Osteocyte (in vitro differentiated cells): ENCODE data around the gene ZNF627. TPM values are rescaled to one million over a fixed set of nuclear protein-coding genes. Genes with fewer than 3 reads are reported as not detected.
A peak's percentile ranks its signal among the peaks of the same experiment; 100 is the strongest.

Experiments
- DNase-seq: peaks from one replicate; pipeline ENCODE4 v3.0.0; 2021; ENCODE audit warnings: mixed read lengths; ENCODE audit not compliant: unreplicated experiment; ENCODE audit errors: extremely low spot score
- H3K27ac Mint-ChIP-seq: one replicate; pipeline ENCODE4 v1.8.0; 2021; ENCODE audit warnings: mild to moderate bottlenecking, mixed read lengths; ENCODE audit not compliant: unreplicated experiment
- H3K27me3 Mint-ChIP-seq: one replicate; pipeline ENCODE4 v1.8.0; 2021; ENCODE audit warnings: mixed read lengths; ENCODE audit not compliant: unreplicated experiment
- H3K36me3 Mint-ChIP-seq: one replicate; pipeline ENCODE4 v1.8.0; 2021; ENCODE audit warnings: mixed read lengths; ENCODE audit not compliant: unreplicated experiment
- H3K4me1 Mint-ChIP-seq: one replicate; pipeline ENCODE4 v1.8.0; 2021; ENCODE audit warnings: mixed read lengths; ENCODE audit not compliant: unreplicated experiment
- H3K4me3 Mint-ChIP-seq: one replicate; pipeline ENCODE4 v1.8.0; 2021; ENCODE audit warnings: mild to moderate bottlenecking, moderate library complexity, mixed read lengths; ENCODE audit not compliant: unreplicated experiment
- H3K9me3 Mint-ChIP-seq: one replicate; pipeline ENCODE4 v1.8.0; 2021; ENCODE audit warnings: mixed read lengths; ENCODE audit not compliant: unreplicated experiment
- total RNA-seq: library from RNA; stranded (reverse); gene quantifications from 2 replicates; pipeline ENCODE4 v1.2.1, GENCODE V29; 2021
- TF ChIP-seq, protein P1 (sequence below): fragments of 200-600 bp; sonication (generic); IDR thresholded peaks from 2 replicates; pipeline ENCODE4 v1.5.0; 2021; ENCODE audit warnings: antibody characterized with exemption, mild to moderate bottlenecking, moderate library complexity

Gene ZNF627
- total RNA-seq, 1 donor from 2014 or later: 18.2 TPM

DNA sequence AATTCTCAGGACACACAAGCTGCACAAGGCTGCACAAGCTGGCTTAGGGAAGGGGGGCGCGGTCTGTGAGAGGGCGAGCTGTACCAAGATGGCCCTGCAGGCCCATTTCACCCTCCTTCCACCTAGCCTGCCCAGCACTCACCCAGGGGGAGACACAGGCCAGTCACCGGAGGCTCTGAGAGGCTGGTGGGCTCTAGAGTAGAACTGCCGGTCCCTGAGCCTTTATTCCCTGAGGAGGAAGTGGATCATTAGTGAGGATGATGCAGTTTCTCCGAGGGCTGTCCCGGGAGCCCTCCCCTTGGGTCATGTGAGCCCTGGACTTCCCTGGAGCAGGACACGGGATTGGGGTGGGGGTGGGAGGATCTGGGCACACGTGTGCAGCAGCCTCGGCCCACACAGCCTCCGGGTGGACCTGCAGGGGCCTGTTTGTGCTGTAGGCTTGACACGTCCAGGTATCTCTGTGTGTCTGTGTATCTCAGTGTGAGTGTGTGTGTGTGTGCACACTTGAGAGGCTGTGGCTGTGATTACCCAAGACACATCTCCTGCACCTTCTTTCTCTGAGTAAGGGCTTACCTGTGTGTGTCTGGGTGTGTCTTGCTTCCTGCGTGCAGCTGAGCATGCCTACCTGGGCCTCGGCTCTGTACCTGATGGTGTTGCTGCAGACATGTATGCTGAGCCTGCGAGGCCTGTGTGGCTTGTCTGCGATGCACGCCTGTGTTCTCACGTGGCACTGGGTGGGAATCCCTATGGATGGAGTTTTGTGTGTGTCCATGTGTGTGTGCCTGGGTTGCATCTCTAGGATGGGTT lies 19.6 kb upstream of the ZNF627 start, which contains the start of gene ACP5:
Gene ACP5 (minus strand): TSS at position 195 of the 807 bp plus-strand sequence. CDS start 328 bp downstream, outside the sequence.
- H3K27me3 Mint-ChIP-seq: no peaks in the 10 kb centered on the region
- H3K36me3 Mint-ChIP-seq: no peaks in the 10 kb centered on the region
- H3K4me1 Mint-ChIP-seq: peaks cover 14% of the 10 kb centered on the region
- no peak within 1 kb of the TSS for H3K27ac Mint-ChIP-seq
- H3K4me3 Mint-ChIP-seq: no peak within 1 kb of the TSS
- no peak for DNase-seq
- no peaks in the 10 kb centered on the region for H3K9me3 Mint-ChIP-seq
- TF ChIP-seq, protein P1, sequence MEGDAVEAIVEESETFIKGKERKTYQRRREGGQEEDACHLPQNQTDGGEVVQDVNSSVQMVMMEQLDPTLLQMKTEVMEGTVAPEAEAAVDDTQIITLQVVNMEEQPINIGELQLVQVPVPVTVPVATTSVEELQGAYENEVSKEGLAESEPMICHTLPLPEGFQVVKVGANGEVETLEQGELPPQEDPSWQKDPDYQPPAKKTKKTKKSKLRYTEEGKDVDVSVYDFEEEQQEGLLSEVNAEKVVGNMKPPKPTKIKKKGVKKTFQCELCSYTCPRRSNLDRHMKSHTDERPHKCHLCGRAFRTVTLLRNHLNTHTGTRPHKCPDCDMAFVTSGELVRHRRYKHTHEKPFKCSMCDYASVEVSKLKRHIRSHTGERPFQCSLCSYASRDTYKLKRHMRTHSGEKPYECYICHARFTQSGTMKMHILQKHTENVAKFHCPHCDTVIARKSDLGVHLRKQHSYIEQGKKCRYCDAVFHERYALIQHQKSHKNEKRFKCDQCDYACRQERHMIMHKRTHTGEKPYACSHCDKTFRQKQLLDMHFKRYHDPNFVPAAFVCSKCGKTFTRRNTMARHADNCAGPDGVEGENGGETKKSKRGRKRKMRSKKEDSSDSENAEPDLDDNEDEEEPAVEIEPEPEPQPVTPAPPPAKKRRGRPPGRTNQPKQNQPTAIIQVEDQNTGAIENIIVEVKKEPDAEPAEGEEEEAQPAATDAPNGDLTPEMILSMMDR: no peak

DNA sequence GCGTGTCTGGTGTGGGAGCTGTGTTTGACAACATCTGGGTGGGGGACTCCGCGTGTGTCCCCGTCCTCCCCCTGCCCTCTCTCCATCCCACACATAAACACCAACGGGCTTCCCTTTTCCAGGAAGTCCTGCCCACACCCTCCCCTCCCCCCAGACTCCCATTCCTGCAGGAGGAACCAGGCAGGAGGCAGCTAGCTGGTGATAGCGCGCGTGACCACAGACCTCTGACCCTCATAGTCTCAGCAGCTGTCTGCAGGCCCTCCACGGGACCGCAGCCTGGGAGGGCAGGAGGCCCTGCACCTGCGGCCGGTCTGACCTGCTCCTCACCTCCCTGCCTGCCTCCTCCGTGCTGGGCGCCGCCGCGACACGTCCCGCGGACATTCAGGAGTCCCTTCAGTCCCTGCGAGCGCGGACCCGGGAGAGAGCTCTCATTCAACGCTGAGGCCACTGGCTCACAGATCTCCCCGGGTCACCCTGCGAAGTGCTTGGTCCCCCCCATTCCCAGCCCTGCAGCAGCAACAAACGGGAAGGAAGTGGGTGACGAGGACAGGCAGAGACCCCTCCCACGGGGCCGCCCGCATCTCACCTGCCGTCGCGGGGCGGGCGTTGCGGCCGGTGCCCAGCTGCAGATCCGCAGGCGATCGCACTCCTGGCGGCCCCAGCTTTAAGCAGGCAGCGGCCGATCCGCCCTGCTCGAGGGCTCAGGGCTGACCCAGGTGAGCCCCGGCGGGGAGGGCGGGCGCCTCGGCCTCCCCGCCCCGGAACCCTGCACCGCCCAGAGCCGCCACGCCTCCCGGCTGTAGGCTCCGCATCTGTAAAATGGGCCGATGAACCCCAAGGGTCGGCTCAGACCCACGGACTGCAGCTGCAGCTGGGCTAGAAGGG lies 18.8 kb upstream of the ZNF627 start:
- TF ChIP-seq, protein P1: no peak
- Mint-ChIP-seq H3K9me3 (no peaks in the 10 kb centered on the region), H3K4me1 (peaks cover 14% of the 10 kb centered on the region), H3K27ac (no peak overlapping the region), H3K36me3 (no peaks in the 10 kb centered on the region), H3K27me3 (no peaks in the 10 kb centered on the region), H3K4me3 (no peak overlapping the region)
- no peak for DNase-seq

DNA sequence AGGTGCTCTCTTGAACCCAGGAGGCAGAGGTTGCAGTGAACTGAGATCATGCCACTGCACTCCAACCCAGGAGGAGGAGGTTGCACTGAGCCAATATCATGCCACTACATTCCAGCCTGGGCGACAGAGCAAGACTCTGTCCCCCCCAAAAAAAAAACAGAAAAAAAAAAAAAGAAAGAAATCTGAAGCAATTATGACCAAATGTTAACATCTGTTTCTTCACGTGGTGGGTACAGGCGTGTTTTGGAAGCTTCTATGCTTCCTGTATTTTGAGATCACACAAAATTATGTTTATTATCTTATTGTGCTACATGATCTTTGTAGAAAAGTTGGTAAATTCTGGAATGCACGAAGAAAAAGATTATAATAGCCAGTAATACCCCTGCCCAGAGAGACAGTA lies 17.2 kb upstream of the ZNF627 start:
- no peak for DNase-seq
- Mint-ChIP-seq H3K27ac (no peak overlapping the region), H3K27me3 (no peaks in the 10 kb centered on the region), H3K36me3 (no peaks in the 10 kb centered on the region), H3K9me3 (no peaks in the 10 kb centered on the region), H3K4me1 (peaks cover 14% of the 10 kb centered on the region), H3K4me3 (no peak overlapping the region)
- TF ChIP-seq, protein P1: no peak

DNA sequence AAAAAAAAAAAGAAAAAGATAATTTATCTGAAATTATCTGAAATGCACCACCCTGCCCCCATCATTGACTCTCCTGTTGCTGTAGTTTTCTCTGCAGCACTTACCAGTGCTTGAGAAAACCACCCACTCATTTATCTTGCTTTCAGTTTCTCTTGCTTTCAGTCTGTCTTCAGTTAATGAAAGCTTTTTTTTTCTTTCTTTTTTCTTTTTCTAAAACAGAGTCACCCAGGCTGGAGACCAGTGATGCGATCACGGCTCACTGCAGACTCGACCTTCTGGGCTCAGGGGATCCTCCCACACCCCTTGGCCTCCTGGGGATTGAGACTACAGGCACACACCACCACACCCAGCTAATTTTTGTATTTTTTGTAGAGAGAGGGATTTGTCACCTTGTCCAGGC lies 15.5 kb upstream of the ZNF627 start:
- peak overlapping the region; percentile 46 for H3K27ac Mint-ChIP-seq
- no peaks in the 10 kb centered on the region for H3K9me3 Mint-ChIP-seq
- no peak for DNase-seq
- H3K27me3 Mint-ChIP-seq: no peaks in the 10 kb centered on the region
- H3K4me1 Mint-ChIP-seq: peaks cover 14% of the 10 kb centered on the region
- TF ChIP-seq, protein P1: no peak
- peak overlapping the region; percentile 50 for H3K4me3 Mint-ChIP-seq
- no peaks in the 10 kb centered on the region for H3K36me3 Mint-ChIP-seq

DNA sequence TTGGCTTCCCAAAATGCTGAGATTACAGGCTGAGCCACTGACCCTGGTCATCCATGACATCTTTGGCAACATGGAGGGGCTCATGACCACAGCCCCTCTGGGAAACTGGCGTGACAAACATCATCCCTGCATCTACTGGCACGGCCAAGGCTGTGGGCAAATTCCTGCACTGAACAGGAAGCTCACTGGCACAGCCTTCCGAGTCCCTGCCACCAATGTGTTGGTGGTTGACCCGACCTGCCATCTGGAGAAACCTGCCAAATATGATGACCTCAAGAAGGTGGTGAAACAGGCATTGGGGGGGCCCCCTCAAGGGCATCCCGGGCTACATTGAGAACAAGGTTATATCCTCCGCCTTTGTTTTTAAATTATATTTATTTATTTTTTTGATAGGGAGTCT lies 11.0 kb upstream of the ZNF627 start:
- H3K36me3 Mint-ChIP-seq: no peaks in the 10 kb centered on the region
- no peaks in the 10 kb centered on the region for H3K27me3 Mint-ChIP-seq
- no peak overlapping the region for H3K27ac Mint-ChIP-seq
- TF ChIP-seq, protein P1: no peak
- no peak for DNase-seq
- no peak overlapping the region for H3K4me3 Mint-ChIP-seq
- H3K9me3 Mint-ChIP-seq: no peaks in the 10 kb centered on the region
- peaks cover 9% of the 10 kb centered on the region for H3K4me1 Mint-ChIP-seq
